Uterus (tissue), 4 donors: ENCODE data around the gene SLC66A1. TPM values are rescaled to one million over a fixed set of nuclear protein-coding genes. Genes with fewer than 3 reads are reported as not detected.

Experiments
- DNase-seq, 2 donors: peaks; one replicate each; pipeline ENCODE4 v3.0.0-alpha.2; 2019 to 2020
- H3K27ac ChIP-seq, 2 donors: fragments of 200-600 bp; sonication (generic); 1 replicate in 1 of 2; 2 replicates in 1 of 2; pipeline ENCODE4 v1.5.1; 2016 to 2018
- H3K27me3 ChIP-seq, 2 donors: fragments of 200-600 bp; sonication (generic); one replicate each; pipeline ENCODE4 v1.5.1; 2018 to 2019; ENCODE audit warnings: control low read depth in 1 of 2
- H3K36me3 ChIP-seq, 2 donors: fragments of 200-600 bp; sonication (generic); one replicate each; pipeline ENCODE4 v1.5.1; 2019; ENCODE audit warnings: control low read depth in 1 of 2
- H3K4me1 ChIP-seq, 2 donors: fragments of 200-600 bp; sonication (generic); one replicate each; pipeline ENCODE4 v1.5.1; 2018 to 2019; ENCODE audit warnings: control low read depth in 1 of 2
- H3K4me3 ChIP-seq, 2 donors: fragments of 200-600 bp; sonication (generic); 1 replicate in 1 of 2; 2 replicates in 1 of 2; pipeline ENCODE4 v1.5.1; 2018 to 2019; ENCODE audit warnings: mild to moderate bottlenecking in 1 of 2
- H3K9me3 ChIP-seq, 2 donors: fragments of 200-600 bp; sonication (generic); one replicate each; pipeline ENCODE4 v1.5.1; 2019; ENCODE audit warnings: control low read depth in 1 of 2
- CTCF ChIP-seq, 4 experiments: fragments of 200-600 bp in 2 of 4; fragments of 450-650 bp in 2 of 4; sonication (generic) in 2 of 4; IDR thresholded peaks; one replicate each; pipeline ENCODE4 v1.5.1; 2016 to 2019; ENCODE audit warnings: antibody characterized with exemption in 4 of 4, mild to moderate bottlenecking in 2 of 4, moderate library complexity in 1 of 4
- POLR2A ChIP-seq, 2 donors: fragments of 450-650 bp; IDR thresholded peaks; one replicate each; pipeline ENCODE4 v1.6.1; 2016; ENCODE audit warnings: antibody characterized with exemption in 2 of 2, mild to moderate bottlenecking in 1 of 2, moderate library complexity in 1 of 2
- intact Hi-C: fragments of 100-400 bp; cut with DNase I; formaldehyde crosslinking; loops from one replicate; pipeline ENCODE4 v1.15.1; 2023; ENCODE audit warnings: low total_unique reads
- small RNA-seq: library from RNA; depleted of rRNA; stranded (forward); fragments of <200 nt; gene quantifications from one replicate; pipeline ENCODE3, GENCODE V24; 2016
- total RNA-seq, 4 donors: library from RNA; depleted of rRNA in 3 of 4; stranded (reverse); fragments of >200 nt in 3 of 4; gene quantifications; one replicate each; pipeline versions ENCODE4 v1.1.0 to v1.2.4, GENCODE V29; 2014 to 2023
- donor health status: DM: yes; HTN: yes; CAD: no.

SLC66A1 gene
- total RNA-seq, 4 donors from 2014 or later: 0.88 to 18.1 (median 8.2) TPM

- intact Hi-C loops: no loop called here
- TF ChIP-seq POLR2A (IDR thresholded peaks at IDR 0.05) (no peak), CTCF (IDR thresholded peaks at IDR 0.05) (no peak)
- H3K36me3 ChIP-seq: no peaks in the 10 kb centered on the region
- H3K4me3 ChIP-seq: no peak overlapping the region
- H3K9me3 ChIP-seq: no peaks in the 10 kb centered on the region
- no peaks in the 10 kb centered on the region for H3K27me3 ChIP-seq
- H3K4me1 ChIP-seq: peaks cover 8 to 9% of the 10 kb centered on the region in 2 donors
- no peak for DNase-seq
- H3K27ac ChIP-seq: no peak overlapping the region
Observed at GRCh38 chr1:19377812-19378718, 65.9 kb downstream of the SLC66A1 start.

Small RNAs within 50 kb of the gene (small RNA-seq; reads per million reads assigned to genes)
- not detected for gene RNU6-1099P

Other genes with a start within 250 kb of the SLC66A1 start
- 100 to 1,000 TPM in 3 of 4 donors, 10 to 100 TPM in 1; 50.0 to 161 (median 105) TPM for gene UBR4, start 102.1 kb upstream of the SLC66A1 start, total RNA-seq
- 10 to 100 TPM; 19.4 to 63.9 (median 41.3) TPM for gene EMC1, start 60.8 kb upstream of the SLC66A1 start, total RNA-seq
- 10 to 100 TPM in 3 of 4 donors, 1 to 10 TPM in 1; 4.1 to 34.6 (median 15.9) TPM for gene MRTO4, start 60.5 kb upstream of the SLC66A1 start, total RNA-seq
- 1 to 10 TPM in 2 of 4 donors, not detected in 2; 1.2 to 4.3 TPM for gene AKR7A3, start 23.6 kb upstream of the SLC66A1 start, total RNA-seq
- gene AKR7A2, start 182 bp upstream of the SLC66A1 start, total RNA-seq: 100 to 1,000 TPM in 1 of 4 donors, 10 to 100 TPM in 2, 1 to 10 TPM in 1; 5.6 to 108 (median 33.6) TPM
- gene CAPZB, start 173.2 kb downstream of the SLC66A1 start, total RNA-seq: 100 to 1,000 TPM in 3 of 4 donors, 10 to 100 TPM in 1; 94.4 to 281 (median 141) TPM